ENCODE data around the gene KCNMB3. TPM values are rescaled to one million over a fixed set of nuclear protein-coding genes. Genes with fewer than 3 reads are reported as not detected.

KCNMB3 gene
- total RNA-seq, 1 experiment from 2014 or later = not detected

DNA sequence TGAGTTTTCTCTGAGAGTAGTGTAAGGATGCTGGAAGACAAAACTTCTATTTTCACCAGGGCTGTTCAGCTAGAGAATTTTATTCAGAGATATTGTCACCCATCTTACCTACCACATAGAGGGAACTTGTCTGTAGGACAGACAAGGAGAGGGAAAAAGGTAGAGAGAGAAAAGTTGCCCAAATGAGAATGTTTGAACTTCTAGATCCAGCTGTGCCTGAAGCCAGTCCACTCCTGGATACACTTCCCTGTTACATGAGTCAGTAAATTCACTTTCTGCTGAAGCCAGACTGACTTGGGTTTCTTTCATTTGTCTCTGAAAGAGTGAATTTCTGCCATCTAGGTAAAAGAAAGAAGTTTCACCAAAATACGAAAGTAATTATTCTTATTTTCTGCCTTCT, 27.2 kb upstream of the KCNMB3 start:
- RAD21 ChIA-PET (ENCODE audit: low non-redundant PET in 1 of 2, low total read pairs in 2 of 2, uncharacterized antibody in 2 of 2, unreplicated experiment in 2 of 2) = no interaction called here
- Histone ChIP-seq H3K27me3 (ENCODE audit: insufficient read depth, low read length) (no peaks in the 10 kb centered on the region), H2AFZ (ENCODE audit: low read depth, low read length, poor library complexity, severe bottlenecking) (no peak overlapping the region), H3K4me2 (ENCODE audit: low read length) (no peak overlapping the region), H3K4me1 (ENCODE audit: control insufficient read depth in 1 of 2, insufficient read depth in 2 of 2, low read length in 2 of 2) (no peaks in the 10 kb centered on the region), H3K36me3 (ENCODE audit: control insufficient read depth in 1 of 2, insufficient read depth in 2 of 2, low read length in 2 of 2) (no peaks in the 10 kb centered on the region), H3K27ac (ENCODE audit: low read depth, low read length) (no peak overlapping the region), H3K79me2 (ENCODE audit: insufficient read depth, low read length) (no peaks in the 10 kb centered on the region), H3K9me2 (ENCODE audit: insufficient read depth) (no peaks in the 10 kb centered on the region), H3K9me3 (ENCODE audit: control insufficient read depth in 1 of 2, insufficient read depth in 1 of 2, low read depth in 1 of 2, low read length in 2 of 2) (no peaks in the 10 kb centered on the region), H3K4me3 (replicated peaks in 1 of 2; ENCODE audit: low read depth in 1 of 2, low read length in 2 of 2) (no peak overlapping the region), H3K9ac (ENCODE audit: low read length) (no peak overlapping the region), H4K20me1 (ENCODE audit: insufficient read depth) (no peaks in the 10 kb centered on the region)
- TF ChIP-seq POLR2A (IDR thresholded peaks at IDR 0.05; ENCODE audit: borderline replicate concordance, extremely low read depth, insufficient read depth, insufficient read length) = no peak
- no peak for TF ChIP-seq EGR1 (IDR thresholded peaks at IDR 0.05; ENCODE audit: low read depth)
- no peak for TF ChIP-seq REST (IDR thresholded peaks at IDR 0.05; ENCODE audit: low read depth)
- TF ChIP-seq ZNF274 (IDR thresholded peaks at IDR 0.05; ENCODE audit: low read depth, low read length) = no peak
- TF ChIP-seq, protein P1, sequence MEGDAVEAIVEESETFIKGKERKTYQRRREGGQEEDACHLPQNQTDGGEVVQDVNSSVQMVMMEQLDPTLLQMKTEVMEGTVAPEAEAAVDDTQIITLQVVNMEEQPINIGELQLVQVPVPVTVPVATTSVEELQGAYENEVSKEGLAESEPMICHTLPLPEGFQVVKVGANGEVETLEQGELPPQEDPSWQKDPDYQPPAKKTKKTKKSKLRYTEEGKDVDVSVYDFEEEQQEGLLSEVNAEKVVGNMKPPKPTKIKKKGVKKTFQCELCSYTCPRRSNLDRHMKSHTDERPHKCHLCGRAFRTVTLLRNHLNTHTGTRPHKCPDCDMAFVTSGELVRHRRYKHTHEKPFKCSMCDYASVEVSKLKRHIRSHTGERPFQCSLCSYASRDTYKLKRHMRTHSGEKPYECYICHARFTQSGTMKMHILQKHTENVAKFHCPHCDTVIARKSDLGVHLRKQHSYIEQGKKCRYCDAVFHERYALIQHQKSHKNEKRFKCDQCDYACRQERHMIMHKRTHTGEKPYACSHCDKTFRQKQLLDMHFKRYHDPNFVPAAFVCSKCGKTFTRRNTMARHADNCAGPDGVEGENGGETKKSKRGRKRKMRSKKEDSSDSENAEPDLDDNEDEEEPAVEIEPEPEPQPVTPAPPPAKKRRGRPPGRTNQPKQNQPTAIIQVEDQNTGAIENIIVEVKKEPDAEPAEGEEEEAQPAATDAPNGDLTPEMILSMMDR (IDR thresholded peaks at IDR 0.05 in 2 of 3, conservative IDR thresholded peaks at IDR 0.05 in 1 of 3; ENCODE audit: borderline replicate concordance in 1 of 3, insufficient read depth in 1 of 3, low read depth in 2 of 3, low read length in 2 of 3) = no peak
- no peak for TF ChIP-seq POLR2AphosphoS5 (IDR thresholded peaks at IDR 0.05; ENCODE audit: low read depth, low read length)
- DNase-seq (ENCODE audit: low read depth, low spot score) (no peak), ATAC-seq (no peak)
- CTCF ChIA-PET = no interaction called here
- POLR2A ChIA-PET = no interaction called here
- BruUV-seq (replicated peaks) = no TSS peak
- intact Hi-C loops (cut with micrococcal nuclease) = no loop called here

Data from HCT116 (cell line).